Measurements from ENCODE around the gene CIDEA. TPM values are rescaled to one million over a fixed set of nuclear protein-coding genes. Genes with fewer than 3 reads are reported as not detected.
A peak's percentile ranks its signal among the peaks of the same experiment; 100 is the strongest.

Gene CIDEA
- total RNA-seq, 1 experiment from 2014 or later: not detected

- DNase-seq: no peak
- Histone ChIP-seq H3K79me2 (ENCODE audit: insufficient read depth, low read length) (no peaks in the 10 kb centered on the region), H4K91ac (ENCODE audit: insufficient read length, low read depth, low read length) (no peak overlapping the region), H3K23me2 (ENCODE audit: insufficient read length, low read depth, low read length, poor library complexity, severe bottlenecking) (peaks cover 14% of the 10 kb centered on the region), H3K9ac (ENCODE audit: extremely low read depth, insufficient read length, low read length) (no peak overlapping the region), H3K27ac (ENCODE audit: insufficient read length, low read depth, low read length) (no peak overlapping the region), H2BK5ac (ENCODE audit: insufficient read length, low read length) (no peak overlapping the region), H2BK15ac (ENCODE audit: low read depth, low read length) (no peak overlapping the region), H4K20me1 (ENCODE audit: control insufficient read depth, insufficient read depth, insufficient read length) (no peaks in the 10 kb centered on the region), H2AK5ac (ENCODE audit: insufficient read length, low read length) (no peak overlapping the region), H3T11ph (ENCODE audit: low read length) (no peak overlapping the region), H3K56ac (ENCODE audit: insufficient read length, low read depth, low read length) (no peak overlapping the region), H3K4ac (ENCODE audit: low read depth, low read length) (no peak overlapping the region), H3K4me1 (ENCODE audit: insufficient read depth, low read length) (no peaks in the 10 kb centered on the region), H3K9me3 (ENCODE audit: control insufficient read depth, low read depth, low read length) (no peaks in the 10 kb centered on the region), H2BK120ac (ENCODE audit: low read depth, low read length, poor library complexity, severe bottlenecking) (no peak overlapping the region), H3K14ac (ENCODE audit: insufficient read depth, low read length) (no peak overlapping the region), H2BK20ac (ENCODE audit: low read depth, low read length, poor library complexity, severe bottlenecking) (no peak overlapping the region), H3K79me1 (ENCODE audit: insufficient read depth, low read depth, low read length, poor library complexity, severe bottlenecking) (no peaks in the 10 kb centered on the region), H4K8ac (replicated peaks; ENCODE audit: insufficient read length, low read depth, low read length) (no peak overlapping the region), H4K5ac (ENCODE audit: insufficient read length, low read depth, low read length) (no peak overlapping the region), H3K27me3 (ENCODE audit: insufficient read depth, low read length) (no peaks in the 10 kb centered on the region; the same call in 1 of the 2 replicates), H2BK12ac (ENCODE audit: insufficient read length, low read depth, low read length) (no peak overlapping the region), H3K23ac (ENCODE audit: insufficient read length, low read depth, low read length) (no peak overlapping the region), H3K18ac (ENCODE audit: insufficient read length, low read depth, low read length) (no peak overlapping the region), H2AFZ (ENCODE audit: low read length) (no peak overlapping the region), H3K4me2 (ENCODE audit: insufficient read depth, insufficient read length, low read length) (peak overlapping the region; percentile 77)
- Mint-ChIP-seq H3K4me3 (peak overlapping the region; percentile 77 to 88), H3K36me3 (ENCODE audit: insufficient read depth in 1 of 3, low read depth in 3 of 3) (no peaks in the 10 kb centered on the region), H3K4me1 (peaks cover 18 to 25% of the 10 kb centered on the region in 2 experiments), H3K9me3 (no peaks in the 10 kb centered on the region; a peak in 1 of 5 replicates), H3K27me3 (ENCODE audit: low read depth) (peaks cover 50% of the 10 kb centered on the region), H3K27ac (peak overlapping the region in 1 of 3 experiments; percentile 75; a peak in 1 of 7 replicates)
- no peak for TF ChIP-seq CTCF (conservative IDR thresholded peaks at IDR 0.05)
- WGBS (ENCODE audit: extremely low coverage, insufficient read length, low lambda C conversion rate): no CpG with 5 or more reads among the region's 10 CpGs
Measured at GRCh38 chr18:12288403-12288755, 34.2 kb downstream of the CIDEA start.
